ENCODE measurements around the gene HSH2D. TPM values are rescaled to one million over a fixed set of nuclear protein-coding genes. Genes with fewer than 3 reads are reported as not detected.
A peak's percentile ranks its signal among the peaks of the same experiment; 100 is the strongest.
"Not testable (repeated sequence)": the region's sequence is repeated elsewhere in the genome, so short reads cannot be mapped to it uniquely, and the experiment has no call there.

HSH2D gene
- total RNA-seq, 4 donors from 2014 or later: 0.52 to 0.83 (median 0.75) TPM; not detected in 1

DNA sequence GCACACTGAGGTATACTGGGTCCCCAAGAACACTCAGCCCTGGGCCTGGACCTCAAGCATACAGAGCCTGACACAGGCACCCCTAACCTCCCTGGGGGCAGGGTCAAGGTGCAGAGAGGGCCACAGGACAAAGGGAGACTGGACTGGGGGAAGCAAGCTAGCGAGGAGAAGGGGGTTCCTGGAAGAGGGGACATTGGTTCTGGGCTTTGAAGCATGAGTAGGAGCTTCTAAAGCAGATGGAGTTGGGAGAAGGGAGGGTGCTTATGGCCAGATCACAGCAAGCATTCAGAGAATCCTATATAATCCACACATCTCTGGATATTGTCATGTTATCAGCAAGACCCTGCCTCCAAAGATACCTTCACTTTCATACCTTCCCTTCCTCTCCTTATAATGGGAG lies 26.6 kb downstream of the HSH2D start:
- intact Hi-C loops (cut with DNase I): no loop called here
- no peaks in the 10 kb centered on the region for H3K36me3 ChIP-seq
- H3K4me1 ChIP-seq: no peaks in the 10 kb centered on the region
- peaks cover 0 to 2% (median under 1%) of the 10 kb centered on the region in 4 donors for H3K9me3 ChIP-seq
- 77% methylated on average over 1 of the region's 1 CpG for WGBS
- peaks cover 0 to 20% (median 0%) of the 10 kb centered on the region in 4 donors for H3K27me3 ChIP-seq
- DNase-seq (ENCODE audit: extremely low spot score): no peak
- no peak overlapping the region for H3K27ac ChIP-seq (replicated peaks in 1 of 4)
- no peak overlapping the region for H3K4me3 ChIP-seq
- no peak for TF ChIP-seq POLR2AphosphoS5 (IDR thresholded peaks at IDR 0.05)
- no peak for TF ChIP-seq EP300 (IDR thresholded peaks at IDR 0.05)
- TF ChIP-seq CTCF (IDR thresholded peaks at IDR 0.05): no peak
- TF ChIP-seq POLR2A (IDR thresholded peaks at IDR 0.05; ENCODE audit: low read depth): no peak

DNA sequence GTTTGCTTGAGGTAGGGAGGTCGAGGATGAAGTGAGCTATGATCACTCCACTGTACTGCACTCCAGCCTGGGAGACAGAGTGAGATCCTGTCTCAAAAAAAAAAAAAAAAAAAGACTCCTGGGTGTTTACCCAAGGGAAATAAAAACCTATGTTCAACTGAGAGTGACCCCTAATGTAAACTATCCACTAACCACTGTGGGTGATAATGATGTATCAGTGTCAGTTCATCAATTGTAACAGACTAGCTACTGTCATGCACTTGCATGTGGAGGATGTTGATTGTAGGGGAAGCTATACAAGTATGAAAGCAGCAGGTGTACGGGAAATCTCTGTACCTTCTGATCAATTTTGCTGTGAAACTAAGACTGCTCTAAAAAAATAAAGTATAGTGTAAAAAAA lies 32.5 kb downstream of the HSH2D start:
- 61% methylated on average over 2 of the region's 2 CpGs for WGBS

DNA sequence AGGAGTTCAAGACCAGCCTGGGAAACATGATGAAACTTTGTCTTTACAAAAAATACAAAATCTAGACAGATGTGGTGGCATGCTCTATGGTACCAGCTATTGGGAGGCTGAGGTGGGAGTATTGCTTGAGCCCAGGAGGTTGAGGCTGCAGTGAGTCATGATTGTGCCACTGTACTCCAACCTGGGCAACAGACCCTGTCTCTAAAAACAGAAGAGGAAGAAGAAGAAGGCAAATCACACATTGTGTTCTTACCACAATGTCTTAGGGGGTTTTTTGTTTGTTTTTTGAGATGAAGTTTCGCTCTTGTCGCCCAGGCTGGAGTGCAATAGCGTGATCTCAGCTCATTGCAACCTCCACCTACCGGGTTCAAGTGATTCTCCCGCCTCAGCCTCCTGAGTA lies 35.4 kb downstream of the HSH2D start:
- H3K36me3 ChIP-seq; H3K4me1 ChIP-seq; H3K27ac ChIP-seq (replicated peaks in 1 of 4); intact Hi-C loops (cut with DNase I); DNase-seq (ENCODE audit: extremely low spot score); H3K4me3 ChIP-seq: not testable (repeated sequence)
- 93% methylated on average over 5 of the region's 5 CpGs for WGBS
- Histone ChIP-seq H3K9me3 (peaks cover 0 to 10% (median 4%) of the 10 kb centered on the region in 4 donors), H3K27me3 (peaks cover 0 to 23% (median 0%) of the 10 kb centered on the region in 4 donors)

More for the DNA sequence above, 32.5 kb downstream of the HSH2D start:
- no peak for DNase-seq (ENCODE audit: extremely low spot score)
- TF ChIP-seq CTCF (IDR thresholded peaks at IDR 0.05) (no peak), POLR2A (IDR thresholded peaks at IDR 0.05; ENCODE audit: low read depth) (no peak), POLR2AphosphoS5 (IDR thresholded peaks at IDR 0.05) (no peak), EP300 (IDR thresholded peaks at IDR 0.05) (no peak)
- Histone ChIP-seq H3K27ac (replicated peaks in 1 of 4) (no peak overlapping the region), H3K36me3 (no peaks in the 10 kb centered on the region), H3K9me3 (peaks cover 0 to 10% (median 4%) of the 10 kb centered on the region in 4 donors), H3K27me3 (peaks cover 0 to 25% (median 0%) of the 10 kb centered on the region in 4 donors), H3K4me3 (no peak overlapping the region), H3K4me1 (no peaks in the 10 kb centered on the region)
- intact Hi-C loops (cut with DNase I): no loop called here

DNA sequence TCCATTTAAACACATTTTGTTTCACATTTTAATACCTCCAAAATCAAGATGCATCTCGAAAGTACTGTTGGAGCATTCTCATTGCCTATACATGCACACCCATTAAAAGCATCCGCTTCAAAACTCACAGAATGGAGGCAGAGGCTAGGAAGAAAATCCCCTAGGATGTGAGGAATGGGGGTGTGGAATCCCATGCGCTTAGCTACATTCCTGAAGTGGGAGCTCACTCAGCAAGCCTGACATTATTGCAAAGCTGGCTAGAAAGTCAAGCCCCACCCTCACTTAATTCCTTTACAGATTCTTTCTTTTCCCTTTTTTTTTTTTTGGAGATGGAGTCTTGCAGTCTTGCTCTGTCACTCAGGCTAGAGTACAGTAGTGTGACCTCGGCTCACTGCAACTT lies 37.1 kb downstream of the HSH2D start:
- peaks cover 0 to 16% (median 0%) of the 10 kb centered on the region in 4 donors for H3K27me3 ChIP-seq
- DNase-seq (ENCODE audit: extremely low spot score): no peak
- no peak overlapping the region for H3K4me3 ChIP-seq
- H3K36me3 ChIP-seq: no peaks in the 10 kb centered on the region
- 49% methylated on average over 4 of the region's 4 CpGs for WGBS
- H3K4me1 ChIP-seq: peaks cover 4 to 13% (median 11%) of the 10 kb centered on the region in 4 donors
- TF ChIP-seq POLR2AphosphoS5 (IDR thresholded peaks at IDR 0.05): no peak
- TF ChIP-seq POLR2A (IDR thresholded peaks at IDR 0.05; ENCODE audit: low read depth): no peak
- no peak for TF ChIP-seq EP300 (IDR thresholded peaks at IDR 0.05)
- no peak for TF ChIP-seq CTCF (IDR thresholded peaks at IDR 0.05)
- intact Hi-C loops (cut with DNase I): no loop called here
- H3K9me3 ChIP-seq: peaks cover 0 to 3% (median under 1%) of the 10 kb centered on the region in 4 donors
- H3K27ac ChIP-seq (replicated peaks in 1 of 4): no peak overlapping the region

DNA sequence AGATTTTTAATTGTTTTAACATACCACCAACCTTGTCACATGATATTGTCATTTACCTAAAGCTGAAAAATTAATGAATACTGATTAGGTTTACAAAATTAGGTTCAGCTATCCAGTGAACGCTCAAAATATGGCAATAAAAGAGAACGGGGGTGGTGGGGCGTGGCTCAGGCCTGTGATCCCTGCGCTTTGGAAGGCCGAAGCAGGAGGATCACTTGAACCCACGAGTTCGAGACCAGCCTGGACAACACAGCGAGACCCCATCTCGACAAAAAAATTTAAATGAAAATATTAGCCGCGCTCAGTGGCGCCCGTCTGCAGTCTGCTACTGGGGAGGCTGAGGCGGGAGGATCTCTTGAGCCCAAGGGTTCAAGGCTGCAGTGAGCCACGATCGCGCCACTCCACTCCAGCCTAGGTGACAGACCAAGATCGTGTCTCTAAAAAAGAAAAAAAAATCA lies 41.2 kb downstream of the HSH2D start:
- 42% methylated on average over 18 of the region's 18 CpGs for WGBS
- intact Hi-C loops (cut with DNase I): loop anchor here (5.0 kb wide), 1 partner anchor 72 kb away; the partner anchor contains the start of gene RAB8A
- H3K27me3 ChIP-seq: peaks cover 0 to 10% (median 0%) of the 10 kb centered on the region in 4 donors
- H3K9me3 ChIP-seq: no peaks in the 10 kb centered on the region
- TF ChIP-seq POLR2A (IDR thresholded peaks at IDR 0.05; ENCODE audit: low read depth): no peak
- TF ChIP-seq EP300 (IDR thresholded peaks at IDR 0.05): no peak
- peaks cover 17 to 45% (median 42%) of the 10 kb centered on the region in 4 donors for H3K4me1 ChIP-seq
- peaks cover 0 to 31% (median 26%) of the 10 kb centered on the region in 4 donors for H3K36me3 ChIP-seq
- no peak for DNase-seq (ENCODE audit: extremely low spot score)
- H3K4me3 ChIP-seq: peak overlapping the region; percentile 76 to 93 (median 82)
- peak overlapping the region in 3 of 4 donors; percentile 78 to 91 (median 87) for H3K27ac ChIP-seq (replicated peaks in 1 of 4)
